Glomerular visceral epithelial cell (primary cell): ENCODE results near the gene PTGFRN.

Source experiments
- DNase-seq: peaks from one replicate; pipeline ENCODE4 v3.0.0-alpha.2; 2016; ENCODE audit errors: extremely low spot score

PTGFRN gene

GRCh38 chr1:116889380-116889779, 20.3 kb upstream of the PTGFRN start:
- no peak for DNase-seq

- DNase-seq = peak; percentile 49
Observed at GRCh38 chr1:116891396-116892079, 18.2 kb upstream of the PTGFRN start.

GRCh38 chr1:116895073-116895472, 14.6 kb upstream of the PTGFRN start:
- no peak for DNase-seq

GRCh38 chr1:116899529-116899928, 10.2 kb upstream of the PTGFRN start:
- DNase-seq = no peak

- DNase-seq = no peak
Observed at GRCh38 chr1:116900471-116901365, 9.0 kb upstream of the PTGFRN start.

- DNase-seq = no peak
Observed at GRCh38 chr1:116902027-116902426, 7.7 kb upstream of the PTGFRN start.

- no peak for DNase-seq
Observed at GRCh38 chr1:116902723-116903383, 6.9 kb upstream of the PTGFRN start.

- DNase-seq = no peak
Observed at GRCh38 chr1:116904791-116905320, 4.9 kb upstream of the PTGFRN start.

GRCh38 chr1:116906812-116907211, 2.9 kb upstream of the PTGFRN start:
- no peak for DNase-seq

GRCh38 chr1:116907351-116907750, 2.4 kb upstream of the PTGFRN start:
- no peak for DNase-seq

GRCh38 chr1:116908266-116908665, 1.4 kb upstream of the PTGFRN start:
- DNase-seq = no peak

GRCh38 chr1:116908820-116909511, 750 bp upstream of the PTGFRN start:
- DNase-seq = no peak

GRCh38 chr1:116910379-116911187, 867 bp downstream of the PTGFRN start:
- peak; percentile 48 for DNase-seq

GRCh38 chr1:116911188-116911553, 1.5 kb downstream of the PTGFRN start:
- no peak for DNase-seq

GRCh38 chr1:116911779-116912469, 2.2 kb downstream of the PTGFRN start:
- no peak for DNase-seq

GRCh38 chr1:116912846-116913245, 3.1 kb downstream of the PTGFRN start:
- DNase-seq = no peak

- DNase-seq = no peak
Observed at GRCh38 chr1:116913941-116914340, 4.2 kb downstream of the PTGFRN start.

- DNase-seq = no peak
Observed at GRCh38 chr1:116914667-116915066, 5.0 kb downstream of the PTGFRN start.

- no peak for DNase-seq
Observed at GRCh38 chr1:116915086-116915661, 5.5 kb downstream of the PTGFRN start.

GRCh38 chr1:116916002-116916401, 6.3 kb downstream of the PTGFRN start:
- DNase-seq = no peak
